ENCODE results near the gene REC8.

DNA sequence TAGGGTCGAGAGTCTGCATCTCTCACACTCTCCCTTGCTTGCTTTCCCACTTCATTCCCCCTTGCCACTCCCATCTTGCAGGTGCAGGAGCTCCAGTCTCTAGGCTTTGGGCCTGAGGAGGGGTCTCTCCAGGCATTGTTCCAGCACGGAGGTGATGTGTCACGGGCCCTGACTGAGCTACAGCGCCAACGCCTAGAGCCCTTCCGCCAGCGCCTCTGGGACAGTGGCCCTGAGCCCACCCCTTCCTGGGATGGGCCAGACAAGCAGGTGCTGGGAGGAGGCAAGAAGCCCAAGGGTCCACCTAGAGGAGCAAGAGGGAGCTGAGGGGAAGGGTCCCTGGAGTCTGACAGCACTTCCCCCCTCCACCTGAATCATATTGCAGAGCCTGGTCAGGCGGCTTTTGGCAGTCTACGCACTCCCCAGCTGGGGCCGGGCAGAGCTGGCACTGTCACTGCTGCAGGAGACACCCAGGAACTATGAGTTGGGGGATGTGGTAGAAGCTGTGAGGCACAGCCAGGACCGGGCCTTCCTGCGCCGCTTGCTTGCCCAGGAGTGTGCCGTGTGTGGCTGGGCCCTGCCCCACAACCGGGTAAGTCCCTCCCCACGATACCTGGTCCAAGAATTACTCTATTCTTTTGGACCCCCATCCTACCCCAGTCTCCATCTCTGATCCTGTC, 20.3 kb upstream of the REC8 start:
- TF ChIP-seq, protein P1, sequence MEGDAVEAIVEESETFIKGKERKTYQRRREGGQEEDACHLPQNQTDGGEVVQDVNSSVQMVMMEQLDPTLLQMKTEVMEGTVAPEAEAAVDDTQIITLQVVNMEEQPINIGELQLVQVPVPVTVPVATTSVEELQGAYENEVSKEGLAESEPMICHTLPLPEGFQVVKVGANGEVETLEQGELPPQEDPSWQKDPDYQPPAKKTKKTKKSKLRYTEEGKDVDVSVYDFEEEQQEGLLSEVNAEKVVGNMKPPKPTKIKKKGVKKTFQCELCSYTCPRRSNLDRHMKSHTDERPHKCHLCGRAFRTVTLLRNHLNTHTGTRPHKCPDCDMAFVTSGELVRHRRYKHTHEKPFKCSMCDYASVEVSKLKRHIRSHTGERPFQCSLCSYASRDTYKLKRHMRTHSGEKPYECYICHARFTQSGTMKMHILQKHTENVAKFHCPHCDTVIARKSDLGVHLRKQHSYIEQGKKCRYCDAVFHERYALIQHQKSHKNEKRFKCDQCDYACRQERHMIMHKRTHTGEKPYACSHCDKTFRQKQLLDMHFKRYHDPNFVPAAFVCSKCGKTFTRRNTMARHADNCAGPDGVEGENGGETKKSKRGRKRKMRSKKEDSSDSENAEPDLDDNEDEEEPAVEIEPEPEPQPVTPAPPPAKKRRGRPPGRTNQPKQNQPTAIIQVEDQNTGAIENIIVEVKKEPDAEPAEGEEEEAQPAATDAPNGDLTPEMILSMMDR (optimal IDR thresholded peaks at IDR 0.05 in 1 of 3, IDR thresholded peaks at IDR 0.05 in 1 of 3, conservative IDR thresholded peaks at IDR 0.05 in 1 of 3; ENCODE audit: extremely low read depth in 1 of 3, insufficient read depth in 2 of 3, low read length in 3 of 3): no peak
- no peak for TF ChIP-seq EZH2 (IDR thresholded peaks at IDR 0.05; ENCODE audit: low read length)

Data from keratinocyte (primary cell).